OCI-LY1 (cell line): Measurements from ENCODE around the gene ADGB.

ENCODE experiments used
- CTCF ChIP-seq: fragments of 200-600 bp; sonication (generic), shearing (Covaris generic); IDR thresholded peaks from 2 replicates; pipeline ENCODE4 v1.5.1; 2017; ENCODE audit warnings: mild to moderate bottlenecking, antibody characterized with exemption, low read length, moderate library complexity, mixed read lengths
- EZH2 ChIP-seq: fragments of 200-600 bp; sonication (generic), shearing (Covaris generic); IDR thresholded peaks from 2 replicates; pipeline ENCODE4 v1.8.0; 2017; ENCODE audit warnings: borderline replicate concordance, mixed run types, mild to moderate bottlenecking, antibody characterized with exemption, low read length, moderate library complexity, mixed read lengths

GRCh38 chr6:146595972-146596731 is 2.6 kb upstream of the ADGB start:
- TF ChIP-seq EZH2 (no peak), CTCF (no peak)
